H1 (cell line): ENCODE data around the gene ARHGEF26. TPM values are rescaled to one million over a fixed set of nuclear protein-coding genes. Genes with fewer than 3 reads are reported as not detected.

Source experiments
- CTCF ChIA-PET: fragments of 300-600 bp; sonication (Branson Sonifier 250); formaldehyde crosslinking; loops from one replicate; lab custom pipeline; 2021; ENCODE audit not compliant: partially characterized antibody; lab: Charles Lee
- POLR2A ChIA-PET: fragments of 300-600 bp; sonication (Branson Sonifier 250); formaldehyde crosslinking; loops from one replicate; lab custom pipeline; 2021; ENCODE audit warnings: inconsistent platforms; ENCODE audit not compliant: partially characterized antibody; lab: Charles Lee
- DNase-seq, 2 experiments: peaks; one replicate each; pipeline versions ENCODE4 v3.0.0 to v3.0.0-alpha.2; 2010 to 2022; ENCODE audit warnings: low spot score in 2 of 2, low read depth in 1 of 2, mixed read lengths in 1 of 2
- FAIRE-seq: peaks from 2 replicates; lab custom pipeline; 2011; peaks lifted over from hg19 to GRCh38; lab: Jason Lieb, UNC
- H2AFZ ChIP-seq: 2 replicates; pipeline ENCODE4 v1.8.1; 2012; ENCODE audit warnings: low read length, inconsistent platforms
- H2AK5ac ChIP-seq: 2 replicates; pipeline ENCODE4 v1.6.1; 2013; ENCODE audit warnings: low read depth, low read length
- H2BK120ac ChIP-seq: replicated peaks from 2 replicates; pipeline ENCODE3; 2013; ENCODE audit warnings: low read depth, low read length, inconsistent platforms
- H2BK12ac ChIP-seq: 2 replicates; pipeline ENCODE4 v1.6.1; 2013; ENCODE audit warnings: low read depth, low read length
- H2BK15ac ChIP-seq: 2 replicates; pipeline ENCODE4 v1.6.1; 2013; ENCODE audit warnings: low read length
- H2BK20ac ChIP-seq: 2 replicates; pipeline ENCODE4 v1.6.1; 2013; ENCODE audit warnings: low read length
- H2BK5ac ChIP-seq: 2 replicates; pipeline ENCODE4 v1.6.1; 2013; ENCODE audit warnings: low read depth, low read length
- H3K14ac ChIP-seq: 2 replicates; pipeline ENCODE4 v1.6.1; 2013; ENCODE audit warnings: inconsistent platforms; ENCODE audit not compliant: insufficient read length
- H3K18ac ChIP-seq: 2 replicates; pipeline ENCODE4 v1.6.1; 2013; ENCODE audit warnings: low read length; ENCODE audit errors: extremely low read depth
- H3K23ac ChIP-seq: 2 replicates; pipeline ENCODE4 v1.6.1; 2013; ENCODE audit warnings: inconsistent platforms; ENCODE audit not compliant: insufficient read length
- H3K23me2 ChIP-seq: 2 replicates; pipeline ENCODE4 v1.6.1; 2013; ENCODE audit warnings: low read depth, low read length
- H3K27ac ChIP-seq: 2 replicates; pipeline ENCODE4 v1.6.1; 2011; ENCODE audit warnings: low read depth, low read length, inconsistent platforms
- H3K27me3 ChIP-seq, 4 experiments: replicated peaks in 1 of 4; 1 replicate in 1 of 4; 2 replicates in 3 of 4; pipeline versions ENCODE4 v1.6.1 to v1.8.1; 2011 to 2013; ENCODE audit warnings: low read length in 3 of 4, mild to moderate bottlenecking in 3 of 4, inconsistent platforms in 2 of 4, mixed read lengths in 2 of 4, moderate library complexity in 1 of 4; ENCODE audit not compliant: control insufficient read depth in 3 of 4, insufficient read depth in 3 of 4; ENCODE audit errors: extremely low read depth in 1 of 4
- H3K36me3 ChIP-seq, 4 experiments: 2 replicates each; pipeline versions ENCODE4 v1.6.1 to v1.8.1; 2011 to 2013; ENCODE audit warnings: mild to moderate bottlenecking in 4 of 4, low read length in 3 of 4, moderate library complexity in 2 of 4, control low read depth in 1 of 4, inconsistent platforms in 1 of 4; ENCODE audit not compliant: insufficient read depth in 4 of 4, control insufficient read depth in 2 of 4
- H3K4ac ChIP-seq: replicated peaks from 2 replicates; pipeline ENCODE3; 2013; ENCODE audit warnings: low read length, low read depth, mixed read lengths, inconsistent platforms; ENCODE audit not compliant: insufficient read length
- H3K4me1 ChIP-seq, 4 experiments: replicated peaks in 1 of 4; 1 replicate in 1 of 4; 2 replicates in 3 of 4; pipeline versions ENCODE4 v1.6.1 to v1.8.1; 2011 to 2013; ENCODE audit warnings: low read length in 3 of 4, inconsistent platforms in 2 of 4, mixed read lengths in 1 of 4; ENCODE audit not compliant: insufficient read depth in 4 of 4, control insufficient read depth in 3 of 4
- H3K4me2 ChIP-seq, 2 experiments: 2 replicates each; pipeline versions ENCODE4 v1.6.1 to v1.8.1; 2011 to 2013; ENCODE audit warnings: low read depth in 2 of 2, low read length in 2 of 2, control low read depth in 1 of 2, inconsistent platforms in 1 of 2, mild to moderate bottlenecking in 1 of 2; ENCODE audit not compliant: insufficient read depth in 1 of 2
- H3K4me3 ChIP-seq, 4 experiments: fragments of 200-600, 300-600 bp in 1 of 4; sonication (generic), shearing (Covaris generic), sonication (Bioruptor Twin) in 1 of 4; 2 replicates each; pipeline versions ENCODE4 v1.5.1 to v1.8.1; 2011 to 2016; ENCODE audit warnings: low read length in 4 of 4, low read depth in 3 of 4, control low read depth in 2 of 4, inconsistent platforms in 2 of 4, mild to moderate bottlenecking in 2 of 4, mixed read lengths in 1 of 4, moderate library complexity in 1 of 4; ENCODE audit not compliant: insufficient read depth in 2 of 4; ENCODE audit errors: extremely low read depth in 1 of 4
- H3K56ac ChIP-seq: replicated peaks from 2 replicates; pipeline ENCODE3; 2013; ENCODE audit warnings: low read depth, mild to moderate bottlenecking, mixed read lengths, low read length, inconsistent platforms; ENCODE audit not compliant: insufficient read length
- H3K79me1 ChIP-seq: 2 replicates; pipeline ENCODE4 v1.6.1; 2013; ENCODE audit warnings: low read depth, low read length, control low read depth
- H3K79me2 ChIP-seq, 2 experiments: 2 replicates each; pipeline versions ENCODE4 v1.6.1 to v1.8.1; 2012 to 2013; ENCODE audit warnings: low read length in 2 of 2, mild to moderate bottlenecking in 2 of 2, inconsistent platforms in 1 of 2; ENCODE audit not compliant: insufficient read depth in 2 of 2, control insufficient read depth in 1 of 2
- H3K9ac ChIP-seq, 4 experiments: replicated peaks in 1 of 4; 1 replicate in 1 of 4; 2 replicates in 3 of 4; pipeline versions ENCODE4 v1.6.1 to v1.8.1; 2011 to 2013; ENCODE audit warnings: low read depth in 3 of 4, low read length in 3 of 4, control low read depth in 2 of 4, mild to moderate bottlenecking in 2 of 4, moderate library complexity in 2 of 4, inconsistent platforms in 1 of 4; ENCODE audit errors: extremely low read depth in 1 of 4
- H3K9me3 ChIP-seq, 2 experiments: 2 replicates each; pipeline versions ENCODE4 v1.6.1 to v1.8.1; 2012 to 2013; ENCODE audit warnings: mild to moderate bottlenecking in 2 of 2, moderate library complexity in 2 of 2, control low read depth in 1 of 2, inconsistent platforms in 1 of 2, low read depth in 1 of 2, low read length in 1 of 2, mixed read lengths in 1 of 2; ENCODE audit not compliant: insufficient read depth in 2 of 2
- H4K20me1 ChIP-seq, 2 experiments: replicated peaks in 1 of 2; 2 replicates each; pipeline versions ENCODE3 to v1.8.1; 2011 to 2013; ENCODE audit warnings: inconsistent platforms in 2 of 2, low read length in 2 of 2, mild to moderate bottlenecking in 1 of 2; ENCODE audit not compliant: insufficient read depth in 2 of 2, control insufficient read depth in 1 of 2
- H4K5ac ChIP-seq: 2 replicates; pipeline ENCODE4 v1.6.1; 2013; ENCODE audit warnings: low read length, low read depth, mixed read lengths, inconsistent platforms; ENCODE audit not compliant: insufficient read length
- H4K8ac ChIP-seq: 2 replicates; pipeline ENCODE4 v1.8.0; 2013; ENCODE audit warnings: mild to moderate bottlenecking, moderate library complexity, low read length, inconsistent platforms; ENCODE audit not compliant: insufficient read depth; ENCODE audit errors: extremely low read depth
- H4K91ac ChIP-seq: replicated peaks from 2 replicates; pipeline ENCODE3; 2013; ENCODE audit warnings: low read length, mixed read lengths, inconsistent platforms; ENCODE audit not compliant: insufficient read length
- WGBS, 2 experiments: shearing (Covaris generic) in 1 of 2; methylation state at CpG; one replicate each; pipeline versions ENCODE4 v1.1.6 to v1.1.7; 2013 to 2015; ENCODE audit warnings: low lambda C conversion rate in 2 of 2, mixed read lengths in 2 of 2, inconsistent platforms in 1 of 2, low coverage in 1 of 2, missing lambda C conversion rate in 1 of 2; ENCODE audit not compliant: insufficient replicate concordance in 2 of 2, insufficient coverage in 1 of 2, insufficient read length in 1 of 2; ENCODE audit errors: extremely low coverage in 1 of 2, missing lambda C conversion rate in 1 of 2; 5-methylcytosine and 5-hydroxymethylcytosine counted together
- polyA plus RNA-seq, 7 experiments: library from polyadenylated mRNA; depleted of rRNA in 3 of 7; stranded (reverse) in 5 of 7; unstranded in 2 of 7; fragments of >200 nt in 5 of 7; fragments of 200-250 nt in 2 of 7; gene quantifications; 1 replicate in 5 of 7; 2 replicates in 1 of 7; 4 replicates in 1 of 7; pipeline versions ENCODE4 v1.2.1 to v1.2.3, GENCODE V29; 2011 to 2013; ENCODE audit warnings: missing spikeins in 2 of 7, mixed read lengths in 2 of 7
- total RNA-seq: library from RNA; stranded (reverse); fragmentation: NEBNext Ultra II Directional; extraction: Animal tissue kit (Norgen Biotek cat#: 25700); gene quantifications from 2 replicates; pipeline ENCODE4 v1.2.1, GENCODE V29; 2021
- TF ChIP-seq, protein P1 (sequence below), 3 experiments: IDR thresholded peaks; 1 replicate in 2 of 3; 2 replicates in 1 of 3; pipeline versions ENCODE4 v1.5.1 to v1.6.1; 2011; ENCODE audit warnings: low read length in 3 of 3, mild to moderate bottlenecking in 3 of 3, inconsistent platforms in 2 of 3, low read depth in 1 of 3, moderate library complexity in 1 of 3; ENCODE audit not compliant: insufficient read depth in 1 of 3; ENCODE audit errors: control extremely low read depth in 1 of 3

The ARHGEF26 gene
- total and polyA plus RNA-seq, 2 of the 8 experiments (the other 6 are each of a cell fraction or from before 2014, with no cell fraction given): 3.1 to 15.6 TPM

DNA sequence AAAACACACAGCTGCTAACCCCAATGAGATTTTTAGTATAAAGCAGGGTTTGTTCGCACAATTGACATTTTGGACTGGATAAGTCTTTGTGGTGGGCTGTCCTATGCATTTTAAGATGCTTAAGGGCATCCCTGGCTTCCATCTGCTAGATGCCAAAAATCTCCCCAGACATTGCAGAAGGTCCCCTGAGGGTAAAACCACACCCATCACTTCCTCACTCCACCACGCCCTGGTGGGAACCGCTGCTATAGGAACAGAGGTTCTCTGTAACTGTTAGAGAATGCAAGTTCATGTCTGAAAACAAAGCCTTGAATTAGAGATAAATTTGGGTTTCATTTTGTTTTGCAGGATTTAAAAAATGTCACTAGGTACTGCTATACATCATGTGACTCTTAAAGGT is 67.7 kb downstream of the ARHGEF26 start:
- CTCF ChIA-PET: interaction anchor here (0.7 kb wide), 2 partner anchors 19 to 184 kb away, joined by 3 to 4 read pairs; no protein-coding TSS in a partner anchor
- H3K27ac ChIP-seq: no peak overlapping the region

More for the DNA sequence above, 67.7 kb downstream of the ARHGEF26 start:
- H3K27me3 ChIP-seq: no peaks in the 10 kb centered on the region
- H3K56ac ChIP-seq: no peak overlapping the region
- no peak overlapping the region for H3K14ac ChIP-seq
- no peaks in the 10 kb centered on the region for H3K9me3 ChIP-seq
- H2AFZ ChIP-seq: no peak overlapping the region
- H4K20me1 ChIP-seq: no peaks in the 10 kb centered on the region
- no peak overlapping the region for H2BK120ac ChIP-seq
- no peak overlapping the region for H3K9ac ChIP-seq
- no peak overlapping the region for H2AK5ac ChIP-seq
- H3K36me3 ChIP-seq: peaks cover 0 to 4% (median 0%) of the 10 kb centered on the region in 4 experiments; a peak in 1 of 8 replicates
- FAIRE-seq: no peak
- H3K4me1 ChIP-seq: no peaks in the 10 kb centered on the region; a peak in 1 of 7 replicates
- H3K4me3 ChIP-seq: no peak overlapping the region
- no peak overlapping the region for H4K8ac ChIP-seq
- H2BK20ac ChIP-seq: no peak overlapping the region
- no peak overlapping the region for H3K23ac ChIP-seq
- H4K5ac ChIP-seq: no peak overlapping the region
- no peak overlapping the region for H2BK15ac ChIP-seq
- H3K79me1 ChIP-seq: no peaks in the 10 kb centered on the region
- H4K91ac ChIP-seq: no peak overlapping the region
- H2BK5ac ChIP-seq: no peak overlapping the region
- no peak for DNase-seq
- POLR2A ChIA-PET: no interaction called here
- 93% methylated on average over 3 of the region's 3 CpGs; no CpG with 5 or more reads in 1 of the 2 experiments for WGBS, 2 experiments
- no peak overlapping the region for H3K18ac ChIP-seq
- H3K23me2 ChIP-seq: no peaks in the 10 kb centered on the region
- H3K4me2 ChIP-seq: no peak overlapping the region
- no peaks in the 10 kb centered on the region for H3K79me2 ChIP-seq
- no peak overlapping the region for H2BK12ac ChIP-seq
- no peak overlapping the region for H3K4ac ChIP-seq
- TF ChIP-seq, protein P1, sequence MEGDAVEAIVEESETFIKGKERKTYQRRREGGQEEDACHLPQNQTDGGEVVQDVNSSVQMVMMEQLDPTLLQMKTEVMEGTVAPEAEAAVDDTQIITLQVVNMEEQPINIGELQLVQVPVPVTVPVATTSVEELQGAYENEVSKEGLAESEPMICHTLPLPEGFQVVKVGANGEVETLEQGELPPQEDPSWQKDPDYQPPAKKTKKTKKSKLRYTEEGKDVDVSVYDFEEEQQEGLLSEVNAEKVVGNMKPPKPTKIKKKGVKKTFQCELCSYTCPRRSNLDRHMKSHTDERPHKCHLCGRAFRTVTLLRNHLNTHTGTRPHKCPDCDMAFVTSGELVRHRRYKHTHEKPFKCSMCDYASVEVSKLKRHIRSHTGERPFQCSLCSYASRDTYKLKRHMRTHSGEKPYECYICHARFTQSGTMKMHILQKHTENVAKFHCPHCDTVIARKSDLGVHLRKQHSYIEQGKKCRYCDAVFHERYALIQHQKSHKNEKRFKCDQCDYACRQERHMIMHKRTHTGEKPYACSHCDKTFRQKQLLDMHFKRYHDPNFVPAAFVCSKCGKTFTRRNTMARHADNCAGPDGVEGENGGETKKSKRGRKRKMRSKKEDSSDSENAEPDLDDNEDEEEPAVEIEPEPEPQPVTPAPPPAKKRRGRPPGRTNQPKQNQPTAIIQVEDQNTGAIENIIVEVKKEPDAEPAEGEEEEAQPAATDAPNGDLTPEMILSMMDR (IDR thresholded peaks at IDR 0.05; ENCODE audit: control extremely low read depth in 1 of 3, insufficient read depth in 1 of 3, low read depth in 1 of 3, low read length in 3 of 3): no peak
- TF ChIP-seq, all 59 proteins: peak for 0
